Smooth muscle cell of the brain vasculature (primary cell): ENCODE results near the gene TBCD.
A peak's percentile ranks its signal among the peaks of the same experiment; 100 is the strongest.
"Not testable (repeated sequence)": the region's sequence is repeated elsewhere in the genome, so short reads cannot be mapped to it uniquely, and the experiment has no call there.

ENCODE experiments used
- DNase-seq: peaks from one replicate; pipeline ENCODE4 v3.0.0-alpha.2; 2012; ENCODE audit warnings: low read depth, low spot score

Gene TBCD

DNA sequence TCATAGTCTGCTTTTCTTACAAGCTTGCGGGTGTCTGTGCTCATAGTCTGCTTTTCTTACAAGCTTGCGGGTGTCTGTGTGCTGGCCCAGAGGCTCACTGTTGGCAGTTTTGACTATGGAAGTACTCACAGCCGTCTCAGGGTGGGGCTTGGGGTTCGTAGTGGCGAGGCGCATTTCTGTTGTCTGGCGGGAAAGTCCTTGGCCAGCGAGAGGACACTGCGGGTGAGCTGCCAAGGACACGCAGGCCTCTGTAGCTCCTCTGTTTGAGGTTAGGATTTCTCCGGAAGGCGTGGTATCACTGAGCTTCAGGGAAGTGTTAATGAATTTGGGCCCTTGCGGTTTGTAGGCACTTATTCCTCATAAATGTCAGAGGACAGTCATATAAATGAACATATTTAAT, 13.5 kb downstream of the TBCD start:
- no peak for DNase-seq

DNA sequence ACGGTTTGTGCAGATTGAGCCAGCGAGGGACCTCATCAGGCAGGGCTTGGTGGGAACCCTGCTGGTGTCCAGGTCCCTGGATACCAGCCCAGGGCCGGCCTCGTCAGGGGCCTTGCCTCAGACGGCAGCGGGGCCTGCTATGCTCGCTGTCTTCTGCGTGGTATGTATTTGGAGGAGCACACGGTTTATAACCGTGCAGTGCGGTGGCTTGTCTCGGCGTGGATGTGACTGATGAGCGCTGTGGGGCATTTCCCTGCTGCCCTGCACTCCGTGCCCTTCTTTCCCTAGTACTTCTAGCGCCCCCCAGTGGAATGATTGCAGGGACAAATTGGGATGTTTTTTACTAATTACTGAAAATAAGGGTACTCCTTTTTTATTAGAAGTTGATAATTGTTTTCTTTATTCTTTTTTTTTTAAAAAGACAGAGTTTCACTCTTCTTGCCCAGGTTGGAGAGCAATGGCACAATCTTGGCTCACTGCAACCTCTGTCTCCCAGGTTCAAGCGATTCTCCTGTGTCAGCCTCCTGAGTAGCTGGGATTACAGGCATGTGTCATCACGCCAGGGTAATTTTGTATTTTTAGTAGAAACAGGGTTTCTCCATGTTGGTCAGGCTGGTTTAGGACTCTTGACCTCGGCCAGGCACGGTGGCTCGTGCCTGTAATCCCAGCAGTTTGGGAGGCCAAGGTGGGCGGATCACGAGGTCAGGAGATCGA, 15.3 kb downstream of the TBCD start:
- DNase-seq: no peak

DNA sequence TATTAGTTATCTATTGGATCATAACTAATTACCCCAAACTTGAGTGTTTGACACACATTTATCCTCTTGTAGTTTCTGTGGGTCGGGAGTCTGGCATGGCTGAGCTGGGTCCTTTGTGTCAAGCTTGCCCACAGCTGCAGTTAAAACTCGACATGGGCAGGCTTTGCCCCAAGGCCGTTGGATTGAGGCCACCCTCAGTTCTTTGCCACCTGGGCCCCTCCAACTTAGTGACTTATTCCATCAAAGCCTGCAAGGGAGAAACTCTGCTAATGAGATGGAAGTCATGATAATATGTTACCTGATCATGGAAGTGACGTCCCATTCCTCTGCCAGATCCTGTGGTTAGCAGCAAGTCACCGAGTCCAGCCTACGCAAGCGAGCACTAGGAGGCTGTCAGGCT, 17.2 kb downstream of the TBCD start:
- no peak for DNase-seq

DNA sequence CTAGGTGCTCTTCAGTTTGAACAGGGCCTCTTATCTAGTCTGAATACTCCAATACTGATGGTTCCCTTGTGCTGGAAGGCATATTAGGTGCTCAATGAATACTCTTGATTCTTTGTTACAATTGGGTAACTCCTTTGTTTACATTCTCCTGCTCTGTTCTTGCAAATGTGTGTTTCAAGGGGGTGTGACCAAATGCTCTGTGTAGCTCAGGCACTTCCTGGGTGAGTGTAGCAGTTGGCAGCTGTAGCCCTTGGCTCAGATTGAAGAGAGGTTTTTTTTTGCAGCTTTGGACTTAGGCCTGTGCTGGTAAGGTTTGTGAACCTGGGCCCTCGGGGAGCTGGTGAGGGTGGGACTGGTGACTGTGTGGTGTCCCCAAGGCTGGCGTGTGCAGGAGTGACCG, 20.2 kb downstream of the TBCD start:
- no peak for DNase-seq

DNA sequence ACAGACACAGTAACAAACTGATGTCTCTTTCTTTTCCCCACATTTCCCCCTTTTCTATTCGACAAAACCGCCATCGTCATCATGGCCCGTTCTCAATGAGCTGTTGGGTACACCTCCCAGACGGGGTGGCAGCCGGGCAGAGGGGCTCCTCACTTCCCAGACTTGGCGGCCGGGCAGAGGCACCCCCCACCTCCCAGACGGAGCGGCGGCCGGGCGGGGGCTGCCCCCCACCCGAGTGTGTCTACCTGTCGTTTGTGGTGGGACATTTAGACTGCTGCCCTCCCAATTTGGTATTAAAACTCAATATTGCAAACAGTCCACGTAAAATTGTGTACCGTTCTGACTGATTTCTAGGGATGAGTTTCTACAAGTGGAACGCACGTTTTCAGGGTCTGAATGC, 22.6 kb downstream of the TBCD start:
- not testable (repeated sequence) for DNase-seq

DNA sequence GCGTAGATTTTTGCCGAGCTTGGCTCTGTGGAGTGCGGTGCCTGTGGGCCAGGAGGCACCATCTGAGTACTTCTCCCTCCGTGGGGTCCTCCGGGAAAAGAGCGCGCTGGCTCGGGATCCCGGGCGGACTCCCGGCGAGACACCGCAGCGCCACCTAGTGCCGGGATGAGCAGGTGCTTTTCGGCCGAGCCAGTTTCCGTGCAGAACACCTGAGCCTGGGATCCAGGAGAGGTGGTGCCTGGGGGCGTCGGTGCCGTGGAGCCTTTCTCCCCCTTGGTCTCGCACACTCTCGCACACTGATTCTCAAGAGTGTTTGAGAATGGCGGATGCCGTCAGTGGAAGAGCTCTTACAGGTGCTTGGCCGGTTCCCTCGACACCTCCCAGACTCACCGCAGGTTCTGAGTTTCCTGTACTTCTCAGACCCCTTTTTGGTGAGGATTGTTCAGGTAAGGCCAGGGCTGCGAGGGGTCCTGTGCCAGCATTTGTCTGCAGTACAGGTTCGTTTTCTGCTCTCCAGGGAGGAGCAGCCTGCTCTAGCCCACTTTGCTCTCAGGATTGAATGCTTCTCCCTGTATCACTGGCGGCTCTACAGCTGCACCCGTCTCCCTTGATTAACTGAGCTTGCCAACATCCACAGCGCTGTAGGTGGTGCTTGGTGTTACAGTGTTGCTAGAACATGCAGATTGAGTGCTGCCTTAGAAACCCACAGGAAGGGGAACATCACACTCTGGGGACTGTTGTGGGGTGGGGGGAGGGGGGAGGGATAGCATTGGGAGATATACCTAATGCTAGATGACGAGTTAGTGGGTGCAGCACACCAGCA, 23.3 kb downstream of the TBCD start:
- no peak for DNase-seq

DNA sequence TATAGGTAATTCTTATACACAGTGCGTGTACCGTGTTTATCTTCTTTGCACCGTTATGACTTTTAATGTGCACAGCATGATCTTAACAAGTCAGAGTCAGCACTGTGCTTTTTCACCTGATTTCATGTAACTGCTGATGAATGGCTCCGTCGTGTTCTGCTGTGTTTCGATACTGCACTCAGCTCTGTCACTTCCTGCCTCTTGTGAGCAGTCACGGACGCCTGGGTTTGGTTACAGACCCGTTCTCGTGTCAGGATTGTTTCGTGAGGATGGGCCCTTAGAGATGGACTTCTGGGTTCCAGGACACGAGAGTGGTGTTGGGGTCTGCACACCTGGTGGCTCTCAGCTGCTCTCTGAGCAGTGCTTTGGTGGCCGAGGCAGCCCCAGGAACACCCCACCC, 24.6 kb downstream of the TBCD start:
- DNase-seq: no peak

DNA sequence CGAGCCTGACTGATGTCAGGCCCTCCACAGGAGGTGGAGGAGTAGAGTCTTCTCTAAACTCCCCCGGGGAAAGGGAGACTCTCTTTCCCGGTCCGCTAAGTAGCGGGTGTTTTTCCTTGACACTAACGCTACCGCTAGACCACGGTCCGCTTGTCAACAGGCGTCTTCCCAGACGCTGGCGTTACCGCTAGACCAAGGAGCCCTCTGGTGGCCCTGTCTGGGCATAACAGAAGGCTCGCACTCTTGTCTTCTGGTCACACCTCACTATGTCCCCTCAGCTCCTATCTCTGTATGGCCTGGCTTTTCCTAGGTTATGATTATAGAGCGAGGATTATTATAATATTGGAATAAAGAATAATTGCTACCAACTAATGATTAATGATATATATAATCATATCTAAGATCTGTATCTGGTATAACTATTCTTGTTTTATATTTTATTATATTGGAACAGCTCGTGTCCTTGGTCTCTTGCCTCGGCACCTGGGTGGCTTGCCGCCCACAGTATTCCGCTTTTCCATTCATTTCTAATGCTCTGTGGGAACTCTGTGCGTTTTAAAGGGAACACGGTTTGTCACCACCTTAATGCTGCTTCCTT, 26.0 kb downstream of the TBCD start:
- DNase-seq: not testable (repeated sequence)

DNA sequence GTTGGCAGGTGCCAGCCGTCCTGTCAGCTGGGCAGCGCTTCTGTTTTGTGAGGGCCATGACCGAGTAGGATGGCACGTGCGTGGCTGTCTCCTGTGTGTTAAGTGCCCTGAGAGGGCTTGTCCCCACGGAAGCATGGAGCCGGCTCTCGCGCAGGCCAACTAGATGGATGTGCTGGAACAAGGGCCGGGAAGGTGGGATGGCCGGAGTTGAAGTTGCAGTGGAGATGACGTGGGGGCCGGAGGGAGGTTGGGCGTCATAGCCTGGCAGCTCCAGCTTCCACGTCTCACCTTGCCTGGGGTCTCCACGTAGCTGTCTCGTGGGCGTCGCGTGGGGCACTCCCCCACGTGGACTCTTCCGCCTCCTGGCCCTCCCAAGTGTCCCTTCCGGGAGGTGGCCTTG, 27.7 kb downstream of the TBCD start:
- DNase-seq: no peak

DNA sequence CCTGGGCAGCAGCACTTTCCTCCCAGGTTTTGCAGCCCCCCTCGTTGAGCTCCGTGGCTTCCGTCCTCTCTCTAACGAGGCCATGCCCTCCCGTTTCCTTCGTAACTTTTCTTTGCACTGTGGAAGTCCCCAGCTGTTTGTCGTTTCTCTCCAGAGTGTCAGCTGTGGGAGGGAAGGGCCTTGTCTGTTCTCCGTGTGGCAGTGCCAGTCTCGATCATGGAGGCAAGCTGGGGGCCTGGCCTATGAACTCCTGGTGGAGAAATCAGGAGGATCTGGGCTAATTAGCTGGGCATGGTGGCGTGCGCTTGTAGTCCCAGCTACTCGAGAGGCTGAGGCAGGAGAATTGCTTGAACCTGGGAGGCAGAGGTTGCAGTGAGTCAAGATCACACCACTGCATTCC, 28.3 kb downstream of the TBCD start:
- no peak for DNase-seq

DNA sequence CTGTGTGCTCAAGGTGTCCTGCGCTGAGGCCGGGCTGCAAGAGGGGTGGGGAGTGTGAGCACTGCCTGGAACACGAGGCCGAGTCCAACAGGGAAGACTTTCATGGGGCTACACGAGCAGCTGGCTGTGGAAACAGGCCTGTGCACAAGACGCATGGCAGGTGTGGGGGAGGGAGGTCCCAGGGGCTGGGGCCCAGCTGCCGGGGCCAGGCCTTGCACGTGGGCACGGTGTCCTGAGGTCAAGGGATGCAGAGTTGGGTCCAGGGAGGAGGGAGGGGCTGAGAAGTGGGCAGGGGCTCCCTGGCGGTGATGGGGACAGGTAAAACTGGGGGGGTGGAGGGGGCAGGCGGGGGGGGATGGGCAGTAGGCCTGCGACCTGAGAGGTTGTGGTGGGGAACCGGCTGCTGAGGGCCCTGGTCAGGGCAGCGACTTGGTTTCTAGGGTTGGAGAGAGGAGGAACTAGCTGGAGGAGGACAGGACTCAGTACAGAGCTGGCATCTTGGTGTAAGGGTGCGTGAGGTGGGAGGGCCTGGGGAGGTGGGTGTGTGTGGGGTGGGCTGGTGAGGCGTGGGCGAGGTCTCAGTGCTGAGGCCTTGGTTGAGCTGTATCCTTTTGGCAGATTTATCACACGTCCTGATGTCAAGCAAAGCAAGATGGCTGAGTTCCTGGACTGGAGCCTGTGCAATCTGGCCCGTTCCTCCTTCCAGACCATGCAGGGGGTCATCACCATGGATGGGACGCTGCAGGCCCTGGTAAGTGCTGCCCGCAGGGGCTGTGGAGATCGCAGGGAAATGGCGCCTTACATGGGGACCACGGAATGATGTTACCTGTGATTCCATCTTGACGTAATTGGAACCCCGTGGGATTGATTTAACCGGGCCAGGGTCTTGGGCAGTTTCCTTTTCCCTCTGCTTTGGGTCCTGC, 29.4 kb downstream of the TBCD start:
- DNase-seq: no peak

DNA sequence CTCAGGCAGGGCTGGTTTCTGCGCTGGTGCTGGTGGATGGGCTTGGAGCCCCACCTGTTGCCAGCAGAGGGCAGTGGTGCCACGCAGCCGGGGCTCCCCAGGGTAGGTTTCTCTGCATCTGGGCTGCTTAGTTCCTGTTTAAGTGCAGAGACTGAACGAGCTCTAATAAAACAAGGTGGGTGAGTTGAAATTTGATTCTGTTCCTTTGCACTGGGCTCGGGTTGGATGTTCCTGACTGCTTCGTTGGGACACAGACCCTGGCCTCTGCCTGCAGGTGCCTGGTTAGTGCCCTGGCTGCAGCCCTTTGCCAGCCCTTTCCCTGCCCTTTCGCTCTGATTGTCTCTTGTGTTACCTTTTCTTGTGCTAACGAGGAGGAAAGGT, 30.0 kb downstream of the TBCD start:
- peak; percentile 59 for DNase-seq

DNA sequence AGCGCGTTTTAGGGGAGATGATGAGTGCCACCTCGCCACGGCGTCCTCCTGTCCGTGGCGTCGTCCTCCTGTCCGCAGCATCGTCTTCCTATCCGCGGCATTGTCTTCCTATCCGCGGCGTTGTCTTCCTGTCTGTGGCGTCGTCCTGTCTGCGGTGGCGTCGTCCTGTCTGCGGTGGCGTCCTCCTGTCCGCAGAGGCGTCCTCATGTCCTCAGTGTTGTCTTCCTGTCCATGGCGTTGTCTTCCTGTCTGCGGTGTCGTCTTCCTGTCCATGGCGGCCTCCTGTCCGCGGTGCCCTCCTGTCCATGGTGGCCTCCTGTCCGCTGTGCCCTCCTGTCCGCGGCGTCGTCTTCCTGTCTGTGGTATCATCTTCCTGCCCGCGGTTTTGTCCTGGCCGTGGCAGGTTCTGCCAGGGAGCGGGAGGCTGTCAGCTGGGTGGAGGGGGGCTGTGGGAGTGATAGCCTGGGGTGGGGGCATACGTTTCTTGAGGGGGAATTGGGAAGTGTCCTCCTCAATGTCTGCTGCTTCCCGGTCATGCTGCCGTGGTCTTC, 30.9 kb downstream of the TBCD start:
- no peak for DNase-seq

DNA sequence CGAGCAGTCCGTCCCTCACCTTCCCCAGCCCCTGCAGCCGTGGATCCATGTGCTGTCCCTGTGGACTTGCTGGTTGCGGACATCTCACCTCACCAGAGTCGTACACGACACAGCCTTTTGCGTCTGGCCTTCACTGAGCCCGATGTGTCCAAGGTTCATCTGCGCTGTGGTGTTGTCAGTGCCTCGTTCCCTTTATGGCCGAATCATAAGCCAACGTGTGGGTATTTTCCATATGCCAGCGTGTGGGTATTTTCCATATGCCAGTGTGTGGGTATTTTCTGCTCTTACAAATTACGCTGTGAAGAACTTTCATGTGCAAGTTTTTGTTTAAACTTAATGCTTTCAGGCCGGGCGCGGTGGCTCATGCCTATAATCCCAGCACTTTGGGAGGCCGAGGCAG, 31.6 kb downstream of the TBCD start:
- no peak for DNase-seq

DNA sequence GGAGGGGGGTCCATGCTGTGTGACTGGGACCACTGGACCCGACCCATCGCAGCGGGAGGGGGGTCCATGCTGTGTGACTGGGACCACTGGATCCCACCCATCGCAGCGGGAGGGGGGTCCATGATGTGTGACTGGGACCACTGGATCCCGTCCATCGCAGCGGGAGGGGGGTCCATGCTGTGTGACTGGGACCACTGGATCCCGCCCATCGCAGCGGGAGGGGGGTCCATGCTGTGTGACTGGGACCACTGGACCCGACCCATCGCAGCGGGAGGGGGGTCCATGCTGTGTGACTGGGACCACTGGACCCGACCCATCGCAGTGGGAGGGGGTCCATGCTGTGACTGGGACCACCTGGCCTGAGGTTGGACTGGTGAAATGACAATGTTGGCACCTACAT, 33.7 kb downstream of the TBCD start:
- not testable (repeated sequence) for DNase-seq

DNA sequence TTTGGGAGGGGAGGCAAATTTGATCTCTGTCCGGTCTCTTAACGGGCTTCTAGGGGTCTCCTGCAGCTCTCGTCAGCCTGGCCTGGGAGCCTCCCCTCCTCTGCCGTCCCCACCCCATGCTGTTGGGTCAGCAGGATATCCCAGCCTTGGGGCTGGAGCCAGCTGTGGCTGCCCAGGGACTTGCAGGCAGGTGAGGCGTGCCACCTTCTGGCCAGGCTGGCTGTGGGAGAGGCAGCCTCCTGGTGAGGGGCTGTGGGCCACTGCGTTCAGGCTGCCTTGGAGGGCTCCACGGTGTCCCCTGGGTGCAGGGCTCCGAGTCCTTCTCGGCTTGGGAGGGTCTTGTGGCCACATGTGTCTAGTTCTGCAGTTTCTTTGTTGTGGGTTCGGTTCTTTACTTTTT, 34.6 kb downstream of the TBCD start:
- no peak for DNase-seq

DNA sequence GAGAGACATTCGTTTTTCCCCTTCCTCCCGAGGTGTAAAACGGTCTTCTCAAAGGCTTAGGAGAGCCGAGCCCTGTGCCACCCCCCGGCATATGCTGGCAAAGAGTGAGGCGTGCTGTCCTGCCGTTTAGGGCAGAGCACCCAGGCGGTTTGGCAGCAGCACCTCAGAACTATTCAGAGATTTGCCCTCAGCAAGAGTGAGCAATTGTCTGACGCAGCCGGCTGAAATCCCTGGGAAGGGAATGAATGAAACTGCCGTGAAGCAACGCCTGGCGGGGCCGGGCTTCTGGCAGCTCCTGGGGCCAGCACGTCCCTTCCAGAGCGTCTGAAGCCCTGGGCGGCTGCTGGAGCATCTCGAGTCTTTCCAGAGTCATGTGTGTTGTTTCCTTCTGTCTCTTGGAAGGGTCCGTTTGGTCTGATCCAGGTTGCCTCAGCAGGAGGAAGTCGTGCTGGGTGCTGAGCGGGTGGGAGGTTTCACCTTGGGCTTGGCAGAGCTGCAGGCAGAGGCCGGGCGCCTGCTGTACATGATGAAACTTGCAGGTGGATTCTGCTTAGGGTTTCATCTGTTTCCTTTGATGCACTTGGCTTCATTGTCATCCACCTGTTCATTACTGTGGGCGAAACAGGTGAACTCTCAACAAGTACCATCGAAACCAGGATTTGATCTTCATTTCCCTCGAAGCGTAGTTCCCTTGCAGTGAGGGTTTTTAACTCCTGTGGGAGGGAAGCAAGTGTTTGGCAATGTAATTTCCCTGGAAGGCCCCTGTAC, 35.4 kb downstream of the TBCD start:
- DNase-seq: no peak

DNA sequence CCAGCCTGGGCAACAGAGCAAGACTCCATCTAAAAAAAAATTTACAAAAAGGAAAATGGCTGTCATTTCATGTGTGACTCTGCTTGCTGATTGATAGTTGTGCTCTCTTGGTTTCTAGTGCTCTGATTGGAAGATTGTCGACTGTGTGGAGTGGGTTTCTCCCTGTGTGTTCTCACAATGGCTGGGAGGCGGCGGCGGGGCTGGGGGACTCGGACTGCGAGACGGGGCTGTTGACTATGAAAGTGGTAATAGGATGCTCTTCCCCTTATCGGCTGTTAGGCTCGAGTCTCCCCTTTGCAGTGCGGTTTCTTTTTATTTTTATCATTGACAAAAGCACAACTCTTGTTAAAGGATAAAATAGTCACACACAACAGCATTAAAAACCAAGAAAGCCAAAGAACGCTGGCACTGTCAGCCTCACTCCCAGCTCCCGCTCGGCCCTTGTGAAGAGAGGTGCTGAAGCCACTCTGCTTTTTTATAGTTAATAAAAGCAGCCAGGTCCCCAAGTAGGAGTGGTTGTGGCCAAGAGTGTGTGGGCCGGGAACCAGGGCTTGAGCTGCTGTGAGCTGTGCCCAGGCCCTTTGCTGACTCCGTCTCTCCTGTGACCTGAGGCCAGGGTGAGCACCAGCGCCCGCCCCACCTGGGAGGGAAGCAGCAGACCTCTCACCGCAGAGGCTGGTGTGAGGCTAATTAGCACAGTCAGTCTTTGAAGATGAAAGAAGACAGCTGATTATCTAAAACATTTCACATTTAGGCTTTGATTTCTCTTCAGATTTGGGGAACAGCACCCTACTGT, 36.5 kb downstream of the TBCD start:
- DNase-seq: no peak

DNA sequence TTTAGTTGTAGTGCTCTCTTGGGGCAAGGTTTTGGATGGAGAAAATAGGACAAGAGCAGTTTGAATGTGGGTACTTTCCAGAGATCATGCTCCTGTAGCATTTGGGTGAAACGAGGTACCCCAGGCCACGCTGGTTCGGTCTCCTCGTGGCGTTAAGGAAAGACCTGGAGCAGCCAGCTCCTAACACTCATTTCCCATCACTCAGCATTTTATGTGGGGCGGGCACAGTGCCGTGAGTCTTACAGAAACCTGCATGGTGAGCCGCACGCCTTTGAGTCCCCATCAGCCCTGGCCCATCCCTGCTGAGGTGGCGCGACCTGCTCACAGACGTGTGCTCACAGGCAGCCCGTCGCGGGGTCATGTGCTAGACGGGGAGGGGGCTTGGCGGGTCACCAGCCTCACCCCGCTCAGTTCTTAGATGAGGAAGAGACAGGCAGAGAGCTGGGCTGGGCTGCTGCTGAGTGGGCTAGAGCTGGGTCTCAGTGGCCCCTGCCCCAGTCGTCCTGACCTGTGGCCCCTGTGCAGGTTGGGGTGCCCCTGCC, 37.3 kb downstream of the TBCD start:
- no peak for DNase-seq

DNA sequence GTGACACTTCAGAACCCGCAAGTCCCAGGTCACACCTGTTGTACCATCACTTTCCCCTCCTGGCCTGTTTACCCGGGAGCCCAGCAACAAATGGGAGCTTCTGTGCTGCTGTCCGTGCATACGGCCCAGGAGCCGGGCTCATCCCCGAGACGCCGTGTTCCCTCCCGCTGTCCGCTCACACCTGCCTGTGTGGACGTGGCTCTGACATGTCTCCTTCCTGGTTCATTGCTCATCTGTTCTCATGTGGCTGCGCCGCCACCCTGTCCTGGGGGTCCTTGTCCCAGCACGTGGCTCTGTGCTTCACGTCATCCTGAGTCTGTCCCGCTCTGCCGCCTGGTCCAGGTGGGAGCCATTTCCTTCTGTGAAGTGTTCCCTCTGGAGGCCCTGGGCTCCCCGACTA, 37.9 kb downstream of the TBCD start:
- no peak for DNase-seq
